SU-DHL-6 (cell line): ENCODE data around the gene TSPYL6.

Source experiments
- H2AFZ ChIP-seq: fragments of 200-600 bp; sonication (generic); 2 replicates; pipeline ENCODE4 v1.6.1; 2014; ENCODE audit warnings: low read depth, mild to moderate bottlenecking, moderate library complexity, mixed read lengths, antibody characterized with exemption, low read length; ENCODE audit not compliant: severe bottlenecking
- H3F3A ChIP-seq: fragments of 200-600 bp; shearing (Covaris generic); 2 replicates; pipeline ENCODE4 v1.6.0; 2016; ENCODE audit warnings: antibody characterized with exemption, mild to moderate bottlenecking; ENCODE audit not compliant: insufficient read depth
- H3K27ac ChIP-seq: fragments of 200-600 bp; sonication (generic); 2 replicates; pipeline ENCODE4 v1.5.1; 2016; ENCODE audit warnings: low read depth, mild to moderate bottlenecking, low read length, moderate library complexity, mixed read lengths
- H3K27me3 ChIP-seq: fragments of 200-600 bp; sonication (generic), shearing (Covaris generic); 2 replicates; pipeline ENCODE4 v1.6.0; 2014; ENCODE audit warnings: mild to moderate bottlenecking, low read length
- H3K36me3 ChIP-seq: fragments of 200-600 bp; sonication (generic); 2 replicates; pipeline ENCODE4 v1.6.1; 2014; ENCODE audit warnings: mild to moderate bottlenecking, low read length, mixed read lengths
- H3K4me2 ChIP-seq: fragments of 300-600, 200-600 bp; shearing (Covaris generic), sonication (generic); 2 replicates; pipeline ENCODE4 v1.6.0; 2014; ENCODE audit warnings: low read length, low read depth, mild to moderate bottlenecking; ENCODE audit not compliant: poor library complexity, severe bottlenecking
- H3K4me3 ChIP-seq: fragments of 200-600 bp; sonication (generic); 2 replicates; pipeline ENCODE4 v1.5.1; 2014; ENCODE audit warnings: antibody characterized with exemption, low read length, mild to moderate bottlenecking, mixed read lengths; ENCODE audit not compliant: insufficient read depth, poor library complexity, severe bottlenecking
- H3K79me2 ChIP-seq: fragments of 200-600 bp; sonication (generic); 2 replicates; pipeline ENCODE4 v1.6.1; 2014; ENCODE audit warnings: mild to moderate bottlenecking, low read length, moderate library complexity; ENCODE audit not compliant: insufficient read depth
- H3K9ac ChIP-seq: fragments of 200-600 bp; sonication (generic); 2 replicates; pipeline ENCODE4 v1.7.0; 2014; ENCODE audit warnings: mild to moderate bottlenecking, low read length
- H3K9me2 ChIP-seq: fragments of 200-600 bp; sonication (generic); replicated peaks from 2 replicates; pipeline ENCODE4 v1.6.1; 2014; ENCODE audit warnings: low read length; ENCODE audit not compliant: insufficient read depth
- H3K9me3 ChIP-seq: fragments of 200-600 bp; sonication (generic); 2 replicates; pipeline ENCODE4 v1.6.1; 2014; ENCODE audit warnings: low read length, mixed read lengths; ENCODE audit not compliant: insufficient read depth
- H4K20me1 ChIP-seq: fragments of 200-600 bp; sonication (generic); 2 replicates; pipeline ENCODE4 v1.6.1; 2014; ENCODE audit warnings: low read depth, mild to moderate bottlenecking, antibody characterized with exemption, low read length, moderate library complexity, mixed read lengths
- CTCF ChIP-seq: fragments of 200-600 bp; sonication (generic); IDR thresholded peaks from one replicate; pipeline ENCODE4 v1.5.1; 2017; ENCODE audit warnings: antibody characterized with exemption, mild to moderate bottlenecking, low read length, moderate library complexity; ENCODE audit not compliant: insufficient read depth, poor library complexity, severe bottlenecking
- EZH2phosphoT487 ChIP-seq: fragments of 200-600 bp; sonication (generic), shearing (Covaris generic); conservative IDR thresholded peaks from 2 replicates; pipeline ENCODE4 v1.6.1; 2018; ENCODE audit warnings: mild to moderate bottlenecking, antibody characterized with exemption, low read length, moderate library complexity, mixed read lengths

TSPYL6 gene

GRCh38 chr2:54287532-54287931 is 31.5 kb upstream of the TSPYL6 start:
- Histone ChIP-seq H3K36me3 (no peaks in the 10 kb centered on the region), H3K4me3 (no peak overlapping the region), H3K4me2 (no peak overlapping the region), H3K9ac (no peak overlapping the region), H3K27me3 (no peaks in the 10 kb centered on the region), H3K27ac (no peak overlapping the region), H3F3A (no peaks in the 10 kb centered on the region), H3K79me2 (no peaks in the 10 kb centered on the region), H3K9me3 (no peaks in the 10 kb centered on the region), H3K9me2 (no peaks in the 10 kb centered on the region), H2AFZ (no peak overlapping the region), H4K20me1 (no peaks in the 10 kb centered on the region)
- no peak for TF ChIP-seq CTCF
- no peak for TF ChIP-seq EZH2phosphoT487

- no peaks in the 10 kb centered on the region for H3F3A ChIP-seq
- H3K79me2 ChIP-seq = no peaks in the 10 kb centered on the region
- no peaks in the 10 kb centered on the region for H3K9me3 ChIP-seq
- H3K36me3 ChIP-seq = no peaks in the 10 kb centered on the region
- H3K27me3 ChIP-seq = no peaks in the 10 kb centered on the region
- no peak overlapping the region for H2AFZ ChIP-seq
- no peak overlapping the region for H3K27ac ChIP-seq
- no peak for TF ChIP-seq CTCF
- no peak for TF ChIP-seq EZH2phosphoT487
- no peaks in the 10 kb centered on the region for H3K9me2 ChIP-seq
- H3K4me2 ChIP-seq = no peak overlapping the region
- no peaks in the 10 kb centered on the region for H4K20me1 ChIP-seq
- H3K9ac ChIP-seq = no peak overlapping the region
- H3K4me3 ChIP-seq = no peak overlapping the region
Measured at GRCh38 chr2:54285451-54285850, 29.4 kb upstream of the TSPYL6 start.

- H3F3A ChIP-seq = no peaks in the 10 kb centered on the region
- no peaks in the 10 kb centered on the region for H3K36me3 ChIP-seq
- no peaks in the 10 kb centered on the region for H3K27me3 ChIP-seq
- H4K20me1 ChIP-seq = no peaks in the 10 kb centered on the region
- TF ChIP-seq CTCF = no peak
- TF ChIP-seq EZH2phosphoT487 = no peak
- no peak overlapping the region for H3K4me2 ChIP-seq
- H3K4me3 ChIP-seq = no peak overlapping the region
- H2AFZ ChIP-seq = no peak overlapping the region
- H3K27ac ChIP-seq = no peak overlapping the region
- no peak overlapping the region for H3K9ac ChIP-seq
- no peaks in the 10 kb centered on the region for H3K9me3 ChIP-seq
- no peaks in the 10 kb centered on the region for H3K79me2 ChIP-seq
- no peaks in the 10 kb centered on the region for H3K9me2 ChIP-seq
Measured at GRCh38 chr2:54284826-54285225, 28.8 kb upstream of the TSPYL6 start.
